DMS153 treated with DMSO at 0.1 percent for 48 hours (cell line): Measurements from ENCODE around the gene SKAP1.

Experiments
- DNase-seq: peaks from one replicate; lab custom pipeline; 2025; ENCODE audit not compliant: unreplicated experiment; lab: John Stamatoyannopoulos, UW

Gene SKAP1

DNA sequence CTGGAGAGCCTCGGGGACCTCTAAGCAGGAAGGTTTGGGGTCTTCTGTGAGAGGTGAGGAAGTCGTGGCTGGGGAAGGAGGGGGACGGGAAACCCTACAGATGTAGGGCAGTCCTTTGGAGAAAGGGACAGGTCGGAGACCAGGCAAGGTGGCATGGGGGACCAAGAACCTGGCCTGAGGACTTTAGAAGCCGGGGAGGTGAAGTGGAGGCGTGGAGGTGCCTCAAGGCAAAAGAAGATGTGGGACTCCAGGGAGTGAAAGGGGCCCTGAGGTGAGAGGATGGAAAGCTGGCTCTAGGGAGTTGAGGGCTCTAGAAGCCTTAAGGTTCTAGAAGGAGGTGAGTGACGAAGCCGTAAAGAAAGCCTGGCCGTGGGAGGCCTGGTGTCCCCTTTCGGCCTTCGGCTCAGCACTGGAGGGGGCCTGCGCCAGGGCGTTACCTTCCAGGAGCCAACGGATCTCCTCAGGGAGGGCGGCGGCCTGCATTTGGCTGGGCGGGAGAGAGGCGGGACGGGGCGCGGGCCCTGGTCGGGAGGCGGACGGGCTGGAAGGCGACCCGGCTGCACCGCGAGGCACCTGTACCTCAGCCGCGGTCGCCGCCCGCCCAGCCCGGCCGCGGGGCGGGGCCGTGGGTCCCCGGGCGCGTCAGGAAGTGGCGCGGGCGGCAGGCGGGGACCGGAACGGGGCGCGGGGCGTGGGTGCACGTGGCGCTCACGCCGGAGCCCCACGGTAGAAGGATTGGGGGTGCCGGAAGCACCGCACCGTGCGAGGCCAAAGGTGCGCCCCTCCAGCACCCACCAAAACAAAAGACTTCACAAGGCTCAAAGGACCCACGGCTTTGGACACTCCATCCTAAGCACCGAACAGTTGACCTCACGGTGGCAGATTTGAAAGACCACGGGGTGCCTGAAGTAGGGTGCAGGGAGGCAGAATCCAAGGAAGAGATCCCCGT, at the start of gene SKAP1:
SKAP1 (minus strand) TSS at position 577 of the 949 bp plus-strand sequence.
- peak; percentile 32 for DNase-seq

DNA sequence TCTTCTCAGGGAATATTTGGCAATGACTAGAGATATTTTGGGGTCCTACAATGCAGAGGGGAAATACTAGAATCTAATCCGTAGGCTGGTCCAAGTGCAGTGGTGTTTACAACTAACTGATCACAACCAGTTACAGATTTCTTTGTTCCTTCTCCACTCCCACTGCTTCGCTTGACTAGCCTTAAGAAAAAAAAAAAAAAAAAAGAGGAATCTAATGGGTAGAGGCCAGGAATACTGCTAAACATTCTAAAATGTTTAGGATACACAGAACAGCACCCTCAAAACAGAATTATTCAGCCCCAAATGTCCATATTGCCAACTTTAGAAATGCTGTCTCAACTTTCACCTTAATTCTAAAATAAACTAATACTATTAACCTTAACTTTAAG, 49.0 kb upstream of the SKAP1 start:
- no peak for DNase-seq

DNA sequence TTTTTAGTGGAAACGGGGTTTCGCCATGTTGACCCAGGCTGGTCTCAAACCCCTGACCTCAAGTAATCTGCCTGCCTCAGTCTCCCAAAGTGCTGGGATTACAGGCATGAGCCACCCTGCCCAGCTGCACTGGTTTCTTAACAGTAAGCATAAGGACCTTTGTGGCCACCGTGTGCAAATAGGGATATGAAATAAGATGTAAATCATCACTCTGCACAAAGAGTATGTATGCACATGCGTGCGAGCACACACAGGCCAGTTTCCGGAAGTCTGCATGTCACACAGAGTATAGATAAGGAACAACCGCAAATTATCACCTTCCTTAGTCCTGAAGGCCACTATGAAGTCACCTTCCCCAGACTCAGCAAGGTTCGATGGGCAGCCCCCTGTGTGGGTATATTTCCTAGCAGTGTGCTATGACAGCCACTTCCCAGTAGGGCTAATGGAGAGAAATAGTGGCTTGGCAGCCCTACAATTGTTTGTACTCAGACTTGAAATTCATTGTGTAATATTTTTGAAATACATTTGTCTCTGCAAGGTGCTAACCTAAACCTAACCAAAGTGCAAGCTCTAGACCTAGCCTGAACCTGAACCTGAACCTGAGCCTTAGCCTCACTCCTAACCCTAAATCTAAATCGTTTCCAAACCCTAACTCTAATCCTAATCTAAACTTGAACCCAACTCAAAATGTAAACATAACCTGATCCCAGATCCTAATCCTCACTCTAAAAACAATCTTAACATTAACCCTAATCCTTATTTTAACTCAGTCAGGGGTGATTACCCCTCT, 48.4 kb upstream of the SKAP1 start:
- DNase-seq, result no peak

DNA sequence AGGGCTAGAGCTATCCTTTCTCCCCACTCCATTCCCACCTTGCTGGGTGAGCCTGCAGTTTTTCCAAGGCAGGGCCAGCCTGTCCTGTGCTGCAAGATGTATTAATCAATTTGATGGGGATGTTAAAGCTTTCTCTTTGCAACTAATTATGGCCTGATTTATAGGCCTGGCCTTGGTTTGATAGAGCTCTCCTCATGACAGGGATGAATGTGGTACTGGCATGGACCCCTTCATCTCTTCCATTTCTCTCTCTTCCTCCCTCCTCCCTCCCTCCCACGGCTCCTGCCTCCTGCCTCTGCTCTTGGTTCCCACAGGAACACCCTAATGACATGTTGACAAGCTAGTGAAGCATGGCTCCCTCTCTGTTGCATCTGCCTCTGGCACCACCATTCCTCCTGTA, 47.2 kb upstream of the SKAP1 start:
- DNase-seq, result no peak

DNA sequence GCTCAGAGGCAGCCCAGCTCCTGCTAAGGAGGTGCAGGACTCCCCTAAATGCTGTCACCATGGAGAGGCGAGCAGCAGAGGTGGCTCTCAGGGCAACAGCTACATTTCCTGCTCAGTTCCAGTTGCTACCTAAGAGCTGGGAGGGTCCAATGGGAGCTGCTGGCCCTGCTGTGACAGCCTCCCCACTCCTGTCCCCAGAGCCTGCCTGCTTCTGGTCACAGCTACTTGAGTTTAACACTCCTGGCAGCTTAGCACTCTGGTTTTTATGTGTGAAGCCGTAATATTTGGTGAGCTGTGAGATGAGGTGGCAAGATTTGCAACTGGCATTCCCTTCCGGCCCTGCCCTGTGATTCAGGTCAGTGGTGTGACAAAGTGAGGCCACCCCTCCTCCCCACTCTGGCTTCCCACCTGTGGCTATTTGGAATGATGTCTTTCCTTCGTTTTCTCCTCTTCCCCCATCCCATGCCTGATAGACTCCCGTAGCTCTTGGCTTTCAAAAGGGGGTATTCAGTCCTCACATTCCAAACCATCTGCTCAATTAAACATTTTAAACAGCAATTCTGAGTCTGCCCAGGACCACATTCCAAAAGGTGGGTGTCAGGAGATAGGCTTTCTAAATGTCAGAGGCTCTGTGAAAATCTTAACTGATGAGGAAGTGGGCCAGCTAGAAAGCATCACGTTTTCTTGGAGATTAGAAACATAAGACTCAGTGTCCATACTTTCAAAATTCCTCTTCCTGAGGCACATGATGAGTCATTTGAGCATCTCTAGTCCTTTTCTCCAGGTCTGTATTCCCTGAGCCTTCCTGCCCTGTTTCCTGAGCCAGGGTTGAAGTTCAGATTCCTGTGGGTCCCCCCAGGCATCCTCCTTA, 42.6 kb upstream of the SKAP1 start:
- peak; percentile 59 for DNase-seq

DNA sequence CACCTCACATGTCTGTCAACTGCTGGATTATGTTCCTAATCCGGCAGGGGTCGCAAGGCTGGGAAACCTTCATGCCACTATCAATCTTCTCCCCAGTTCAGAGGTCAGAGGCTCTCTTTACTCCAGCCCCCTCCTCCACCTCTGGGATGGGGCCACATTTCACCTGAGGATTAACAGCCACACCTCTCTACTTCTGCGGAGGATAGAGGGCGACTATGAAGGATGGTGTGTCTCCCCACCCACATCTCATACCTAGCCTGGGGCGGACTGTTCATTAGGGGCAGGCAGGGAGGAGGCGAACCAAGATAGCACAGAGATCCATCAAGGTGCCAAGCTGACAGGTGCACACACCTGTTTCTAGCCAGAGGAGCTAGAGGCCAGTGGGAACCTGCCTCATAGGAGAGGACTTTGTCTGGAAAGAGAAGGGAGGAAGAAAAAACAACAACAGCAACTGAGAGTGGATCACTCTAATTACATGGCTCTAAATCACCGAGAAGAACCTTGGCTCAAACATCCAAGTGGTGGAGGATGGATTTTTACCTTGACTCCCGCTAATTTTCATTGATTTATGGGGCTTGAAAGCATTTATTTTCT, 41.9 kb upstream of the SKAP1 start:
- DNase-seq, result no peak

DNA sequence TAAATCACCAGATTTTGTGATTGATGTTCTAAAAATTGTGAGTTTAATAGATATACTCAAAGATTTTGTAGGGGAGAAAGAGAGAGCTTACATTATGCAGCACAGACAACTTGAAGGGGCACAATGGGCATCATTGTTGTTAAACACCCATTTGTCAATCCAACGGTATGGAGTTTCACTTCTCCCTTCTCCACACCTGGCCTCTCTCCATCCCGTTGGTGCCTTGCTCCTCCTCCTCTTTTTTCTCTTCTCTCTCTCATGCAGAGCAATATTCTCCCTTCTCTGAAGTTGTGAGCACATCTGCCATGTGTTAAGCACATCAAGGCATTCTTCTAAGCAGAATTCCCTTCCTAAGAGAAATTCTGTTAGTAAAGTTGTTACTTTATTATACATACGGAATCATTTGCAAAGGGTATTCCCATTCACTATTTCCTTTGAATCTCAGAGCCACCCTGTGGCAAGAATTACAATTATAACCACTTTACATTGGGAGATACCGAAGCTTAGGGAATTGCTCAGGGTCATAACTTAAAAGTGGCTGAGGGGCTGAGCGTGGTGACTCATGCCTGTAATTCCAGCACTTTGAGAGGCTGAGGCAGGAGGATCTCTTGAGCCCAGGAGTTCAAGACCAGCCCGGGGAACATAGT, 40.5 kb upstream of the SKAP1 start:
- no peak for DNase-seq

DNA sequence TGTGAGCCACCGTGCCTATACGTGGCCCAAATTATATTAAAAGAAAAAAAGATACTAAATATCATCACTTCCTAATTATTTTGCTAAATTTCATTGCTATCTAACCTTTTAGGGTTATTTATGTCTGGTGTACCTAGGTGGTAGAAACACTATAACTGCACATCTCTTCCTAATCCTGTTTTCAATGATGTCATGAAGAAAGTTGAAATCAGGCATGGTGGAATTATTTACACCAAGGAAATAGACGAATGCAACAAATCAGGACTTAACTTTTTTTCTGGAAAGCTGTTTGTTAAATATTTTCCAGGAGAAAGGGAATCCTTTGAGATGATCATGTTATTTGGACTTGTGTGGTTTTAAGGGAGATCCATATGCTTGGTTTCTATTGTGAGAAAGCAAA, 39.2 kb upstream of the SKAP1 start:
- no peak for DNase-seq

DNA sequence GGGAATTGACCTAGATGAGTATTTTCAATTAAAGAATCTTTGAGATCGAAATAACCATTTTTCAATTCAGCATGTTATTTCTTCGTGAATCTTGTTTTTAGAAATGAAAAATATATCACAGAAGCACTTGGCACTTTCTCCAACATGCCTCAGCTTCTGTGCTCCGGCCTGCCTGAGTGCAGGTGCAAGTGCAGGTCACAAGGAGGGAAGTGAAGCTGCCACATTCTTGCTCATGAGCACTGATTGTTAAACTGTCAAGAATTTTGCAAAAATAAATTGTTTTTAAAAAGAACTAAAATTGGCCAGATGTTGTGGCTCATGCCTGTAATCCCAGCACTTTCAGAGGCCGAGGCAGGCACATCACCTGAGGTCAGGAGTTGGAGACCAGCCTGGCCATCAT, 38.3 kb upstream of the SKAP1 start:
- no peak for DNase-seq

DNA sequence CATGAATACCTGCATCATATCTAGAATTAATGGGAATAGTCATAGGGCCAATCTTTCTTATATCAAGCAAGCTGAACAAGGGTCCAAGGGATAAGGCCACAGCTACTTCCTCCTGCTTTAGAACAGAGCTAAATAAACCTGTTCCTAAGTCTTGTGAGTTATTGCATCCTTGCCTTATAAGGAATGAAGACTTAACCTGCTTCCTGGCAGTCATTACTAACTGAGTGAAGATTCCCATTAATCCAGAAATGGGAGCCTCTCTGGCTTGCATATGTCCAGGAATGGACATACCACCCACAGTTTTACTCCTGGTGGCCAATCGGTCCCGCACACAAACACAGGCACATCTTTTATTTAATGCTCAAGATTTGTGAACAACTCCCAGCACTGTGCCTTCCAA, 35.9 kb upstream of the SKAP1 start:
- no peak for DNase-seq

DNA sequence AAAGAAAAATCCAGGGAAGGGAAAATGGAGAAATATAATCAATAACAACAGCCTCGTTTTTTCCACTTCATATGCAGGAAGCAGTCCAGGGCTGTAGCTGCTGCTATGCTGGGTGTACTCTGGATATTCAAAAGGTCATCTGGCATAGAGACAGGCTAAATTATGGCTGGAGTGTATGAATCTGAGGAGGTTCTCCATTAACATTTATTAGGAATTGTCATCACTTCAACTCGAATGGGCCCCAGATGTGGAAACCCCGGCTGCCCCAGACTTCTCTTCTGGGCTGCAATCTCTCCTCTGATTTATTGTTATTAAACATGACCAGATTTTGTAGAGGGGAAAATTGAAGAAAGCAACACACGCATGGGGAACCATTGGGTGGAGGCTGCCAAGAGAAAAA, 33.5 kb upstream of the SKAP1 start:
- no peak for DNase-seq

DNA sequence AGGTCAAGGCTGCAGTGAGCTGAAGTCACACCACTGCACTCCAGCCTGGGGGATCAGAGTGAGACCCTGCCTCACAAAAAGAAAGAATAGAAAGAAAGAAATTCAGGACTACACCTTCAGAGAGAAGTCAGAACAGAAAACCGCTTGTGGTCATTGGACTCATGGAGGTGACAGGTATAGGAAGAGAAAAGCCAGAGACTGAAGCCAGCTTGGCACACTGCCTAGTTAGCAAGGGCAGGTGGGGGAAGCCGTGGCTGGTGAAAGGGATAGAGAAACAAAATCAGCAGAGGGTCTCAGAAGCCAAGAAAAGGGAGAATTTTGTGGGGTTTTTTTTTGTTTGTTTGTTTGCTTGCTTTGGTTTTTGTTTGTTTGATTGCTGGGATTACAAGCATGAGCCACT, 32.9 kb upstream of the SKAP1 start:
- DNase-seq, result no peak

DNA sequence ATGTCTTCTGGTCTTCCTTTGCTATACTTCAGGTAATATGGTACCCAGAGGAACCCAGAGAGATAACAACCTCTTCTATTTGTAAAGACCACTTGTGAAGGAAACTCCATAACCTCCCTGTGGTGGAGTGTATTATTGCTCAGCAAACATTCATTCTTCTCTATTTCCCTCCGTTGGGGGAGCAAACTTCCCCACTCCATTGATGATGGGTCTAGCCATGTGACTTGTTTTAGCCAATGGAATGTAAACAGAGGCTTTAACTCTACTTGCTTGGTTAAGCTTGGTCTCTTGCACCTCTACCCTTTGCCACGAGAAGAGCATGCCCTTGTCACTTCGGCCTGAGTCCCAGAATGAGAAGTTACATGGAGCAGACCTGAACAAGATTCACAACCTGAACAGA, 30.0 kb upstream of the SKAP1 start:
- no peak for DNase-seq

DNA sequence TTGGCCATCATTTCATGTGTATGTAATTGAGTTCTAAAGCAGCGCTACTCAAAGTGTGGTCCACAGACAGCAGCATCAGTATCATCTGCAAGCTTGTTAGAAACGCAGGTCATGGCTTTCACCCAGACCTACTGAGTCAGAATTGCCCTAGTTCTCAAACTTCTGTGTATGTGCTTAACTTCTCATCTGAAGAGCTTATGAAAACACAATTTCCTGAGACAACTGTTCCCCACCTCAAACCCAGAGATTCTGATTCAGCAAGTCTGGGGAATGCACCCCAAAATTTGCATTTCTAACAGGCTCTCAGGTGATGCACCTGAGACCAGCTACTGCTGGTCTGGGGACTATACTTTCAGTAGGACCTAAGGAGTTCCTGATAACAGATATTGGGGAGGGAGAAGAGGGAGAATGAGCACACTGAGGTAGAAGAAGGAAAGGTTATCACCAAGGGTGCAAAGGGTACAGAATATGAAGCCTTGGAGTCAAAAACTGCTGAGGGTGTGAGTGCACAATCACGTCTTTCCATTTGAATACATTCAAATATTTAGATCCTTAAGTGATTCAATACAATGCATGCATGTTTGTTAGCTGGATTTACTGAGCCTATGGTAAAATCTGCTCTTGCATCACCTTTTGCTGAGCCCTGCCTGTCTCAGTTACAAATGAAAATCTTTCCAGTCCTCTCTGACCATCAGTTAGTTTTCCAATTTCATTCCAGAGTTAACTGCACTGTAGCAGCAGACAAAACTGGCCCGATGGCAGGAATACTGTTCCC, 29.2 kb upstream of the SKAP1 start:
- DNase-seq, result no peak

DNA sequence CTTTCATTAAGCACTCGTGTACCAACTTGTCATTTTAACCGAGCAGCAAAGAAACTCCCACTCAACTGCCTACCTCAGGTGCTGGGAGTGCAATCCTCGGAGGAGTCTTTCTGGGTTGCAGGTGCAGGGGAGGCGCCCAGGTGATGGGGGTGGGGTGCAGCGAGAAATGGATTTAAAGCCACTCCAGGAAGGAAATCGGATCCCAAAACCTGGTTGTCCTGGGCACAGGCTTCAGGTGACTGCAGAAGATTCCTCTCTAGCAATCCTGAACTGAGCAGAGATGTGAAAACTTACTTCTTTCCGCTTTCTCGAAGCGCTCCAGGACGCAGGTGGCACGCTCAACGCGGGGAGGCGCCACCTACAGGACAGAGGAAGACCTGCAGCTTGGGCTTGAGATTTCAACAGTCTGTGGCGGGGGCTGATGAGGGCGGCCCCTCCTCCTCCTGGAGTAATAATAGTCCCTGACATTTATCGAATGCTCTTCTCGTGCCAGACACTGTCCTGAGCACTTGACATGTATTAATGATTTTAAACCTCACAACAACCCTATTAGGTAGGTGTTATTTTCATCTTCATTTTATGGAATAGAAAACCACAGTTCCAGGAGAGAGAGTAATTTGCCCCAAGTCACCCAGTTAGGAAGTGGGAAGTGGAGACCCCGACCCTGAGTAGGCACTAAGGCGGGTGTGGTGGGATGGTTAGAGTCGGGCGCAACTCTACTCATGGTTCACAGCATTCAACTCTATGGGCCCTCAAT, 27.2 kb upstream of the SKAP1 start:
- peak; percentile 73 for DNase-seq

DNA sequence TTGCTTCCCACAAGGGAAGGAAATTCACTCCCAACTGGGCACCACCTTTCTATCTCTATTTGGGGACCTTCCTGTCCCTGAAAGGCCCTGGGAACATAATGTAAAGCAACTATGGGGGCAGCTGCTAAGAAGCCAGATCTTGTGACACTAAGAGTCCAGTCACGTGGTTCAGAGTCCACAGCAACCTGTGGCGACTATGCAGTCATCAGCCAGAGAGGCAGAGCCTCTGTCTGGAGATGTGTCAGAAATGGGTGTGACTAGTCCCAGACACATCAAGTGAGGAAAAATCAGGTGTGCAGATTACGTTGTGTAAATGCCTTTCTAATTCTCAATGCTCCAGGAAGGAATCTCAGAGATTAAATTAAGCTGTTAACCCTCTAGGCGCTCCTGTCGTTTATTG, 26.6 kb upstream of the SKAP1 start:
- DNase-seq, result no peak

DNA sequence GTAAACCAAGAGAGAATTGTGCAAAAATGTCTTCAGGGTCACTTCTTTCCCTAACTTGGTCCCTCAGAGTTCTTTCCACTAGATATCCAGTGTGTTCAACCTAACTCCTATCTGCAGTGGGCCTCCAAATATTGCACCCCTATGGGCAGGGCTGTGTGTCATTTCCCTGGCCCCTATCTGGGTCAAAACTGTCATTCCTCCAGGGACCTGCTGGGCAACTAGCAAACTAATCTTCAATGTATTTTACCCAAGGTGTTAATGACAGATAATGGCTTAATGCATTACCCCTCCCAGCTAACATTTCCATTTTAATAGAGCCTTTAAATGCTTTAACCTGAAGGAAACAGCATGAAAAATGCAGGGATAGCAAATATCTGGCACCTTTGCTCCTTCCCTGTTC, 25.8 kb upstream of the SKAP1 start:
- DNase-seq, result no peak

DNA sequence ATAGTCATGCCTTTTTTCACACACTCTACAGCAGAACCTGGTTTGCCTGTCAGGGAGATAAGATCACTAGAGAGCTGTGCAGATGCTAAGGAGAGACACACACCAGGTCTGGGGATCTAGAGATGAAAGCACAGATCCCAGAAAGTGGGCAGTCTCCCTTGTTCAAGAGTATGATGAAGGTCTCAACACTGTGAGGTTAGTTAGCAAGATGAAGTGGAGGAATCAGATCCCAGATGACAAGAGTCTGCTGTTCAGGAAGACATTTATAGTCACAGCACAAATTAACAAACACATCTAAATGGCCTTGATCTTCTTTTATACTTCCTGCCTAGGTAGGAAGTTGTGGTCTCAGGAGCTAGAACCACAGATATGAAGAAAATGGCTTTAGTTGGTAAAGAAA, 23.4 kb upstream of the SKAP1 start:
- no peak for DNase-seq

DNA sequence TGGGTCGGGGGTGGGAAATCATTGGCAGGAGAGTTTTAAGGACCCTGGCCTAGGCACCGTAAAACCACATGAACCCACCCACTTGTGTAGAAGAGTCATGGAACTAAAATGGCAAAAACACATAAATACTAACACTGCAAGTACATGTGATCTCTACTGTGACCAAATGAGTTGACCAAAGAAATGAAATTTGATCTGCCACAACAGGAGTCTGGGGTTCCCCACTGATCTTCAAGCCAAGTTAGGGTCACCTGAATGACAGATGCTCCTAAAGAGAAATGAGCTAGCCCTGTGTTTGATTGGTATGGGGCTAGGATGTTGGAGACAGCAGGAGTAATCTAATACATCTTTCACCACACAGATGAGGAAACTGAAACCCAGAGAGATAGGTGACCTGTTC, 21.5 kb upstream of the SKAP1 start:
- no peak for DNase-seq
